Tibial artery (tissue), 4 donors: ENCODE results near the gene MRPS6.
A peak's percentile ranks its signal among the peaks of the same experiment; 100 is the strongest.

Experiments used
- DNase-seq, 2 donors: peaks; one replicate each; pipeline ENCODE4 v3.0.0-alpha.2; 2019
- H3K27ac ChIP-seq, 2 donors: fragments of 200-600 bp; sonication (generic) in 1 of 2; 1 replicate in 1 of 2; 2 replicates in 1 of 2; pipeline ENCODE4 v1.5.1; 2018 to 2019; ENCODE audit warnings: mild to moderate bottlenecking in 1 of 2
- H3K27me3 ChIP-seq, 2 donors: fragments of 200-600 bp; sonication (generic) in 1 of 2; one replicate each; pipeline versions ENCODE4 v1.5.1 to v1.6.0; 2016 to 2019
- H3K36me3 ChIP-seq, 3 donors: fragments of 200-600 bp; sonication (generic) in 2 of 3; one replicate each; pipeline ENCODE4 v1.5.1; 2016 to 2019; ENCODE audit warnings: mild to moderate bottlenecking in 2 of 3
- H3K4me1 ChIP-seq, 4 donors: fragments of 200-600 bp; sonication (generic) in 2 of 4; 1 replicate in 3 of 4; 2 replicates in 1 of 4; pipeline ENCODE4 v1.5.1; 2016 to 2019
- H3K4me3 ChIP-seq, 2 donors: fragments of 200-600 bp; sonication (generic) in 1 of 2; 1 replicate in 1 of 2; 2 replicates in 1 of 2; pipeline ENCODE4 v1.5.1; 2018 to 2019; ENCODE audit warnings: mild to moderate bottlenecking in 2 of 2
- H3K9me3 ChIP-seq, 3 donors: fragments of 200-600 bp; sonication (generic) in 1 of 3; one replicate each; pipeline ENCODE4 v1.5.1; 2016 to 2019
- CTCF ChIP-seq, 2 experiments: fragments of 200-600 bp in 1 of 2; fragments of 450-650 bp in 1 of 2; IDR thresholded peaks; one replicate each; pipeline ENCODE4 v1.5.1; 2017 to 2019; ENCODE audit warnings: antibody characterized with exemption in 2 of 2, mild to moderate bottlenecking in 1 of 2, moderate library complexity in 1 of 2
- intact Hi-C: fragments of 100-400 bp; cut with DNase I; formaldehyde crosslinking; loops from one replicate; pipeline ENCODE4 v1.15.0; 2023; ENCODE audit warnings: low total_unique reads

MRPS6 gene

GRCh38 chr21:34180407-34180806, 107.0 kb downstream of the MRPS6 start:
- Histone ChIP-seq H3K27ac (peak overlapping the region; percentile 65 to 76), H3K4me1 (peaks cover 0 to 60% (median 26%) of the 10 kb centered on the region in 4 donors), H3K9me3 (no peaks in the 10 kb centered on the region), H3K4me3 (peak overlapping the region; percentile 38 to 48), H3K27me3 (no peaks in the 10 kb centered on the region), H3K36me3 (no peaks in the 10 kb centered on the region)
- no peak for DNase-seq
- intact Hi-C loops = loop anchor here (10.0 kb wide), 1 partner anchor 46 kb away; no protein-coding TSS in a partner anchor
- TF ChIP-seq CTCF (IDR thresholded peaks at IDR 0.05) = no peak

- no peak for TF ChIP-seq CTCF (IDR thresholded peaks at IDR 0.05)
- Histone ChIP-seq H3K36me3 (no peaks in the 10 kb centered on the region), H3K27me3 (no peaks in the 10 kb centered on the region), H3K9me3 (no peaks in the 10 kb centered on the region), H3K4me3 (peak overlapping the region; percentile 38 to 48), H3K4me1 (peaks cover 0 to 65% (median 26%) of the 10 kb centered on the region in 4 donors), H3K27ac (peak overlapping the region; percentile 65 to 76)
- intact Hi-C loops = loop anchor here (10.0 kb wide), 1 partner anchor 46 kb away; no protein-coding TSS in a partner anchor
- DNase-seq = no peak
Observed at GRCh38 chr21:34180826-34181359, 107.5 kb downstream of the MRPS6 start.

- Histone ChIP-seq H3K4me3 (peak overlapping the region; percentile 38 to 48), H3K27ac (peak overlapping the region; percentile 65 to 76), H3K27me3 (no peaks in the 10 kb centered on the region), H3K9me3 (no peaks in the 10 kb centered on the region), H3K4me1 (peaks cover 0 to 69% (median 26%) of the 10 kb centered on the region in 4 donors), H3K36me3 (no peaks in the 10 kb centered on the region)
- no peak for DNase-seq
- intact Hi-C loops = loop anchor here (10.0 kb wide), 1 partner anchor 47 kb away; no protein-coding TSS in a partner anchor
- TF ChIP-seq CTCF (IDR thresholded peaks at IDR 0.05) = no peak
Observed at GRCh38 chr21:34181431-34182039, 108.2 kb downstream of the MRPS6 start.

- Histone ChIP-seq H3K27me3 (no peaks in the 10 kb centered on the region), H3K4me1 (peaks cover 0 to 69% (median 26%) of the 10 kb centered on the region in 4 donors), H3K27ac (peak overlapping the region; percentile 65 to 76), H3K4me3 (no peak overlapping the region), H3K9me3 (no peaks in the 10 kb centered on the region), H3K36me3 (no peaks in the 10 kb centered on the region)
- peak in 1 of 2 donors; percentile 29 for DNase-seq
- TF ChIP-seq CTCF (IDR thresholded peaks at IDR 0.05) = no peak
- intact Hi-C loops = loop anchor here (10.0 kb wide), 1 partner anchor 48 kb away; no protein-coding TSS in a partner anchor
Observed at GRCh38 chr21:34182436-34182835, 109.1 kb downstream of the MRPS6 start.

- H3K27ac ChIP-seq = peak overlapping the region; percentile 65 to 76
Observed at GRCh38 chr21:34183331-34183928, 110.1 kb downstream of the MRPS6 start.

More at GRCh38 chr21:34183331-34183928, 110.1 kb downstream of the MRPS6 start:
- no peak for DNase-seq
- Histone ChIP-seq H3K9me3 (no peaks in the 10 kb centered on the region), H3K36me3 (peaks cover 0 to 4% (median 0%) of the 10 kb centered on the region in 3 donors), H3K4me1 (peaks cover 0 to 69% (median 28%) of the 10 kb centered on the region in 4 donors), H3K27me3 (no peaks in the 10 kb centered on the region), H3K4me3 (no peak overlapping the region)
- intact Hi-C loops = loop anchor here (10.0 kb wide), 1 partner anchor 49 kb away; no protein-coding TSS in a partner anchor
- no peak for TF ChIP-seq CTCF (IDR thresholded peaks at IDR 0.05)
